ENCODE data around the gene PHF13. TPM values are rescaled to one million over a fixed set of nuclear protein-coding genes. Genes with fewer than 3 reads are reported as not detected.

PHF13 gene
- polyA plus RNA-seq, 1 donor (not counting 4 experiments of a cell fraction or from before 2014, with no cell fraction given): 4.5 TPM

DNA sequence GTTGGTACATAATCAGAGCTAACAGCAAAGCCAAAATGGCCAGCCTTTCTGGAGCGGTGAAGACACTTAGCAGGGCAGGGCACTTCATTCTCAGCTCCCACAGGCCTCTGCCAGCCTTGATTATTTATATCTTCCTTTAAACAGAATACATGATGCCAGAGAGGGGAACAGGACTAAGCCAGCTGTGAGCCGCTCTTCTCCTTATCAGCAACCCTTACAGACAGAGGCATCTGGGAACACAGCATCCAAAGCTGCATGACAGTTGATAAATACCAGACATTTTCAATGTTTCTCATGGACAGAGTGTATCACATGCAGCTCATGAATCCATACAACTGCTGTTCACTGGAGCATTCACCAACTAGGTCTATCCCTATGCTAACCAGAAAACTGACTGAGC lies 59.0 kb downstream of the PHF13 start:
- dilution Hi-C loops (cut with MboI; ENCODE audit: extremely low pct_ligation_motif_present, low sequenced_read_pairs): no loop called here
- Histone ChIP-seq H3K36me3 (ENCODE audit: control insufficient read depth in 2 of 2, extremely low read depth in 1 of 2, insufficient read depth in 2 of 2, low read length in 2 of 2) (peaks cover 12 to 14% of the 10 kb centered on the region in 2 experiments), H3K9me1 (ENCODE audit: control insufficient read depth, extremely low read depth, insufficient read depth, low read length) (no peaks in the 10 kb centered on the region), H3K4me3 (ENCODE audit: control insufficient read depth in 2 of 3, extremely low read depth in 1 of 3, insufficient read depth in 2 of 3, low read depth in 1 of 3, low read length in 3 of 3) (no peak overlapping the region), H3K27ac (ENCODE audit: control insufficient read depth, insufficient read depth, low read length) (no peak overlapping the region), H3K27me3 (ENCODE audit: control insufficient read depth, extremely low read depth, insufficient read depth, low read length) (no peaks in the 10 kb centered on the region), H3K4me2 (ENCODE audit: control insufficient read depth, extremely low read depth, insufficient read depth, low read depth, low read length) (no peak overlapping the region), H4K20me1 (ENCODE audit: control insufficient read depth, extremely low read depth, insufficient read depth, low read length) (no peaks in the 10 kb centered on the region), H3K4me1 (ENCODE audit: control insufficient read depth, extremely low read depth, insufficient read depth, low read length) (no peaks in the 10 kb centered on the region), H3K9ac (ENCODE audit: control insufficient read depth, extremely low read depth, insufficient read depth, low read length) (no peak overlapping the region), H3K79me2 (ENCODE audit: control insufficient read depth, insufficient read depth, low read length) (no peaks in the 10 kb centered on the region), H3K9me3 (ENCODE audit: control insufficient read depth, low read depth, low read length) (no peaks in the 10 kb centered on the region), H2AFZ (ENCODE audit: control insufficient read depth, low read length) (no peak overlapping the region)
- FAIRE-seq (no peak), DNase-seq (ENCODE audit: low read depth, low spot score) (no peak)
- TF ChIP-seq, protein P1, sequence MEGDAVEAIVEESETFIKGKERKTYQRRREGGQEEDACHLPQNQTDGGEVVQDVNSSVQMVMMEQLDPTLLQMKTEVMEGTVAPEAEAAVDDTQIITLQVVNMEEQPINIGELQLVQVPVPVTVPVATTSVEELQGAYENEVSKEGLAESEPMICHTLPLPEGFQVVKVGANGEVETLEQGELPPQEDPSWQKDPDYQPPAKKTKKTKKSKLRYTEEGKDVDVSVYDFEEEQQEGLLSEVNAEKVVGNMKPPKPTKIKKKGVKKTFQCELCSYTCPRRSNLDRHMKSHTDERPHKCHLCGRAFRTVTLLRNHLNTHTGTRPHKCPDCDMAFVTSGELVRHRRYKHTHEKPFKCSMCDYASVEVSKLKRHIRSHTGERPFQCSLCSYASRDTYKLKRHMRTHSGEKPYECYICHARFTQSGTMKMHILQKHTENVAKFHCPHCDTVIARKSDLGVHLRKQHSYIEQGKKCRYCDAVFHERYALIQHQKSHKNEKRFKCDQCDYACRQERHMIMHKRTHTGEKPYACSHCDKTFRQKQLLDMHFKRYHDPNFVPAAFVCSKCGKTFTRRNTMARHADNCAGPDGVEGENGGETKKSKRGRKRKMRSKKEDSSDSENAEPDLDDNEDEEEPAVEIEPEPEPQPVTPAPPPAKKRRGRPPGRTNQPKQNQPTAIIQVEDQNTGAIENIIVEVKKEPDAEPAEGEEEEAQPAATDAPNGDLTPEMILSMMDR (optimal IDR thresholded peaks at IDR 0.05 in 1 of 3, IDR thresholded peaks at IDR 0.05 in 1 of 3, conservative IDR thresholded peaks at IDR 0.05 in 1 of 3; ENCODE audit: extremely low read depth in 1 of 3, insufficient read depth in 2 of 3, low read length in 3 of 3): no peak
- TF ChIP-seq EZH2 (IDR thresholded peaks at IDR 0.05; ENCODE audit: low read length): no peak

Other genes with a start within 250 kb of the PHF13 start
- gene ACOT7, start 220.0 kb upstream of the PHF13 start, polyA plus RNA-seq: 195 to 349 TPM (median 226 TPM) in 3 replicates
- gene HES2, start 193.8 kb upstream of the PHF13 start, polyA plus RNA-seq: 30.1 to 51.6 TPM (median 33.9 TPM) in 3 replicates
- 0.47 to 3.6 TPM (median 1.2 TPM) in 3 replicates for gene ESPN, start 189.0 kb upstream of the PHF13 start, polyA plus RNA-seq
- 12.2 to 35.8 TPM (median 12.4 TPM) in 3 replicates for gene TNFRSF25, start 147.6 kb upstream of the PHF13 start, polyA plus RNA-seq
- 11.8 to 27.7 TPM (median 13.4 TPM) in 3 replicates for gene PLEKHG5, start 122.1 kb upstream of the PHF13 start, polyA plus RNA-seq
- gene NOL9, start 59.2 kb upstream of the PHF13 start, polyA plus RNA-seq: 13.7 to 24.6 TPM (median 23.2 TPM) in 3 replicates
- not detected in 3 replicates for gene TAS1R1, start 58.4 kb upstream of the PHF13 start, polyA plus RNA-seq
- gene ZBTB48, start 33.7 kb upstream of the PHF13 start, polyA plus RNA-seq: 9.7 to 21.1 TPM (median 10.9 TPM) in 3 replicates
- 24.8 to 51.0 TPM (median 32.8 TPM) in 3 replicates for gene KLHL21, start 10.9 kb upstream of the PHF13 start, polyA plus RNA-seq
- gene THAP3, start 11.1 kb downstream of the PHF13 start, polyA plus RNA-seq: 5.1 to 6.0 TPM (median 5.1 TPM) in 3 replicates
- 20.5 to 53.1 TPM (median 40.8 TPM) in 3 replicates for gene DNAJC11, start 88.1 kb downstream of the PHF13 start, polyA plus RNA-seq
- gene CAMTA1, start 171.7 kb downstream of the PHF13 start, polyA plus RNA-seq: 30.5 to 54.4 TPM (median 51.4 TPM) in 3 replicates